Measurements from ENCODE around the gene SPATA2. TPM values are rescaled to one million over a fixed set of nuclear protein-coding genes. Genes with fewer than 3 reads are reported as not detected.

SPATA2 gene
- total and polyA plus RNA-seq, 2 experiments from 2014 or later: 3.1 to 4.6 TPM

- Histone ChIP-seq H3K9me2 (ENCODE audit: insufficient read depth) (no peaks in the 10 kb centered on the region), H2AFZ (no peak overlapping the region), H3K9ac (no peak overlapping the region), H3K4me2 (ENCODE audit: unreplicated experiment) (no peak overlapping the region), H3K4me3 (no peak overlapping the region), H3K9me3 (ENCODE audit: low read depth) (no peaks in the 10 kb centered on the region), H3K79me2 (ENCODE audit: insufficient read depth) (no peaks in the 10 kb centered on the region), H3K27ac (no peak overlapping the region), H3K36me3 (ENCODE audit: low read depth) (no peaks in the 10 kb centered on the region; the same call in 1 of the 2 replicates), H3K27me3 (replicated peaks; ENCODE audit: insufficient read depth) (no peaks in the 10 kb centered on the region), H3F3A (ENCODE audit: insufficient read depth) (0 out of 2 replicates have a peak, but pooled peaks cover 5% of the 10 kb centered on the region), H3K4me1 (ENCODE audit: insufficient read depth) (peaks cover 13% of the 10 kb centered on the region; the same call in 1 of the 2 replicates), H4K20me1 (ENCODE audit: insufficient read depth) (no peaks in the 10 kb centered on the region)
- no peak for DNase-seq
- in situ Hi-C loops (cut with MboI): no loop called here
- TF ChIP-seq EZH2 (IDR thresholded peaks at IDR 0.05; ENCODE audit: insufficient read depth, poor library complexity, severe bottlenecking) (no peak), EZH2phosphoT487 (IDR thresholded peaks at IDR 0.05; ENCODE audit: insufficient read depth, low read depth) (no peak)
- WGBS, 2 experiments (ENCODE audit: low coverage in 1 of 2, low lambda C conversion rate in 2 of 2, missing lambda C conversion rate in 2 of 2): 79 to 81% methylated on average over 9 of the region's 9 CpGs
Measured at GRCh38 chr20:49889001-49889934, 26.1 kb downstream of the SPATA2 start.

GRCh38 chr20:49888212-49889000 is 26.9 kb downstream of the SPATA2 start:
- Histone ChIP-seq H3K9ac (no peak overlapping the region), H3K27me3 (replicated peaks; ENCODE audit: insufficient read depth) (no peaks in the 10 kb centered on the region), H4K20me1 (ENCODE audit: insufficient read depth) (no peaks in the 10 kb centered on the region), H3K4me2 (ENCODE audit: unreplicated experiment) (no peak overlapping the region), H3K79me2 (ENCODE audit: insufficient read depth) (no peaks in the 10 kb centered on the region), H3K36me3 (ENCODE audit: low read depth) (no peaks in the 10 kb centered on the region; the same call in 1 of the 2 replicates), H3K27ac (no peak overlapping the region), H3K4me3 (no peak overlapping the region), H3K9me2 (ENCODE audit: insufficient read depth) (no peaks in the 10 kb centered on the region), H3K4me1 (ENCODE audit: insufficient read depth) (peaks cover 9% of the 10 kb centered on the region; the same call in 1 of the 2 replicates), H3K9me3 (ENCODE audit: low read depth) (no peaks in the 10 kb centered on the region), H3F3A (ENCODE audit: insufficient read depth) (no peaks in the 10 kb centered on the region), H2AFZ (no peak overlapping the region)
- WGBS, 2 experiments (ENCODE audit: low coverage in 1 of 2, low lambda C conversion rate in 2 of 2, missing lambda C conversion rate in 2 of 2): 47 to 58% methylated on average over 15 to 18 of the region's 18 CpGs
- no peak for TF ChIP-seq EZH2phosphoT487 (IDR thresholded peaks at IDR 0.05; ENCODE audit: insufficient read depth, low read depth)
- TF ChIP-seq EZH2 (IDR thresholded peaks at IDR 0.05; ENCODE audit: insufficient read depth, poor library complexity, severe bottlenecking): no peak
- DNase-seq: peak; percentile 59
- in situ Hi-C loops (cut with MboI): no loop called here

- Histone ChIP-seq H3F3A (ENCODE audit: insufficient read depth) (no peaks in the 10 kb centered on the region), H3K9ac (peak overlapping the region; percentile 31; the same call in 1 of the 2 replicates), H4K20me1 (ENCODE audit: insufficient read depth) (no peaks in the 10 kb centered on the region), H3K4me3 (no peak overlapping the region), H3K27ac (no peak overlapping the region), H3K36me3 (ENCODE audit: low read depth) (no peaks in the 10 kb centered on the region; the same call in 1 of the 2 replicates), H3K79me2 (ENCODE audit: insufficient read depth) (no peaks in the 10 kb centered on the region), H3K4me1 (ENCODE audit: insufficient read depth) (0 out of 2 replicates have a peak, but pooled peaks cover 5% of the 10 kb centered on the region), H2AFZ (no peak overlapping the region), H3K4me2 (ENCODE audit: unreplicated experiment) (no peak overlapping the region), H3K9me3 (ENCODE audit: low read depth) (no peaks in the 10 kb centered on the region), H3K9me2 (ENCODE audit: insufficient read depth) (no peaks in the 10 kb centered on the region), H3K27me3 (replicated peaks; ENCODE audit: insufficient read depth) (no peaks in the 10 kb centered on the region)
- 70 to 71% methylated on average over 32 of the region's 32 CpGs for WGBS, 2 experiments (ENCODE audit: low coverage in 1 of 2, low lambda C conversion rate in 2 of 2, missing lambda C conversion rate in 2 of 2)
- peak; percentile 40 for DNase-seq
- in situ Hi-C loops (cut with MboI): no loop called here
- TF ChIP-seq EZH2 (IDR thresholded peaks at IDR 0.05; ENCODE audit: insufficient read depth, poor library complexity, severe bottlenecking) (no peak), EZH2phosphoT487 (IDR thresholded peaks at IDR 0.05; ENCODE audit: insufficient read depth, low read depth) (no peak)
Measured at GRCh38 chr20:49887251-49888211, 27.8 kb downstream of the SPATA2 start.

All from GM23248 (cell line).